Suppressor macrophage (primary cell): ENCODE results near the gene RBSN.
"Not testable (repeated sequence)": the region's sequence is repeated elsewhere in the genome, so short reads cannot be mapped to it uniquely, and the experiment has no call there.

Experiments
- DNase-seq, 4 experiments: peaks; one replicate each; pipeline ENCODE4 v3.0.0-alpha.2; 2020 to 2022
- total RNA-seq, 17 experiments: gene quantifications; one replicate each; lab custom pipeline; 2026; ENCODE audit warnings: mixed read lengths in 6 of 17, inconsistent platforms in 3 of 17; lab: John Stamatoyannopoulos, UW

The RBSN gene
- total RNA-seq: 13.3 to 36.0 (median 26.5) reads per million in 17 experiments

GRCh38 chr3:15098503-15099363, at the start of gene RBSN:
RBSN (minus strand) TSS chr3:15099148; CDS start chr3:15096120, 3,028 bp downstream.
- peak; percentile 96 to 98 (median 98) for DNase-seq

- peak in 1 of 4 experiments; percentile 3 for DNase-seq
Observed at GRCh38 chr3:15148614-15149013, 49.7 kb upstream of the RBSN start.

- DNase-seq: not testable (repeated sequence)
Observed at GRCh38 chr3:15136885-15137284, 37.9 kb upstream of the RBSN start.

- not testable (repeated sequence) for DNase-seq
Observed at GRCh38 chr3:15134968-15135367, 36.0 kb upstream of the RBSN start.

- DNase-seq: not testable (repeated sequence)
Observed at GRCh38 chr3:15128403-15128802, 29.5 kb upstream of the RBSN start.

GRCh38 chr3:15126975-15127374, 28.0 kb upstream of the RBSN start:
- not testable (repeated sequence) for DNase-seq

GRCh38 chr3:15122398-15122797, 23.4 kb upstream of the RBSN start:
- no peak for DNase-seq

- DNase-seq: no peak
Observed at GRCh38 chr3:15121936-15122335, 23.0 kb upstream of the RBSN start.

- no peak for DNase-seq
Observed at GRCh38 chr3:15120986-15121385, 22.0 kb upstream of the RBSN start.

GRCh38 chr3:15117011-15117410, 18.1 kb upstream of the RBSN start:
- DNase-seq: no peak

GRCh38 chr3:15116032-15116669, 17.2 kb upstream of the RBSN start:
- no peak for DNase-seq

- DNase-seq: no peak
Observed at GRCh38 chr3:15114466-15115358, 15.8 kb upstream of the RBSN start.

GRCh38 chr3:15113884-15114283, 14.9 kb upstream of the RBSN start:
- DNase-seq: no peak

- no peak for DNase-seq
Observed at GRCh38 chr3:15113471-15113870, 14.5 kb upstream of the RBSN start.

GRCh38 chr3:15112011-15112410, 13.1 kb upstream of the RBSN start:
- DNase-seq: no peak

- no peak for DNase-seq
Observed at GRCh38 chr3:15110206-15110605, 11.3 kb upstream of the RBSN start.

GRCh38 chr3:15108869-15109268, 9.9 kb upstream of the RBSN start:
- no peak for DNase-seq

- peak; percentile 75 to 93 (median 88) for DNase-seq
Observed at GRCh38 chr3:15108082-15108545, 9.2 kb upstream of the RBSN start.

- peak in 3 of 4 experiments; percentile 18 to 35 (median 32) for DNase-seq
Observed at GRCh38 chr3:15107075-15107947, 8.4 kb upstream of the RBSN start.

GRCh38 chr3:15102836-15103235, 3.9 kb upstream of the RBSN start:
- peak; percentile 47 to 69 (median 58) for DNase-seq

GRCh38 chr3:15102256-15102655, 3.3 kb upstream of the RBSN start:
- DNase-seq: peak in 3 of 4 experiments; percentile 23 to 44 (median 27)
